HG02623 (cell line): ENCODE measurements around the gene CARD8.
A peak's percentile ranks its signal among the peaks of the same experiment; 100 is the strongest.

Source experiments
- ATAC-seq: cut with Tn5 transposase; IDR thresholded peaks from one replicate; pipeline ENCODE4 v1.9.1; 2021; ENCODE audit warnings: moderate library complexity; ENCODE audit not compliant: unreplicated experiment

CARD8 gene

DNA sequence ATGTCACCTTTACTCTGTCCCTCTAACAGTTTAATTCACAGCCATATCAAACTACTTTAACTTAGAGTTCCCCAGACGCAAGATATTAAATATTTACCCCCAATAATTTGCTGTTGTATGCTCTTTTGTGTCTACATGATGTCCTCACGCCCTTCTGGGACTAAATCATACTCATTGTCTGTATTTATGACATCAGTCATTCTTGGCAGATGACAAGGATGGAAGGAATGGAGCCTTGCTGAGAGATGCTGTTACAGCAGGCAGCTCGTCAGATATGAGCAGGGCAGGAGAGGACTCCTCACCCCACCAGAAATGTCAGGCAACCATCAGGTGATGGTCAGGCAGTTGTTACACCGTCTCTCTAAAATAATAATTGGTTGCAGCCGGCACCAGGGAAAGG is 41.8 kb downstream of the CARD8 start:
- no peak for ATAC-seq

DNA sequence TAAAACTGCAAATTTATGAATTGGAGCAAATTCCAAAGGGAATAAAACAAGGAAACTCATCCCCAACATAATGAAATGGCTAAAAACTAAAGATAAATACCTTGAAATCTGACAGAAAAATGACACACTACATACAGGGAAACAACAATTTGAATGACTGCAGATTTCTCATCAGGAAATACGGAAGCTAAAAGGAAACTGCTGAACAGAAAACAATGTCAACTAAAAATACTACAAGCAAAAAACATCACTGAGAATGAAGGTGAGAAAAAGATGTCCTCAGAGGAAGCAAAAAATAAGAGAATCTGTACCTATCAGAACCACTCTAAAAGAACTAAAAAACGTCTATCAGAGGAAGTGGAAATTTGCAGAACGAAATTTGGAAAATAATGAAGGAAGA is 45.7 kb downstream of the CARD8 start:
- no peak for ATAC-seq

DNA sequence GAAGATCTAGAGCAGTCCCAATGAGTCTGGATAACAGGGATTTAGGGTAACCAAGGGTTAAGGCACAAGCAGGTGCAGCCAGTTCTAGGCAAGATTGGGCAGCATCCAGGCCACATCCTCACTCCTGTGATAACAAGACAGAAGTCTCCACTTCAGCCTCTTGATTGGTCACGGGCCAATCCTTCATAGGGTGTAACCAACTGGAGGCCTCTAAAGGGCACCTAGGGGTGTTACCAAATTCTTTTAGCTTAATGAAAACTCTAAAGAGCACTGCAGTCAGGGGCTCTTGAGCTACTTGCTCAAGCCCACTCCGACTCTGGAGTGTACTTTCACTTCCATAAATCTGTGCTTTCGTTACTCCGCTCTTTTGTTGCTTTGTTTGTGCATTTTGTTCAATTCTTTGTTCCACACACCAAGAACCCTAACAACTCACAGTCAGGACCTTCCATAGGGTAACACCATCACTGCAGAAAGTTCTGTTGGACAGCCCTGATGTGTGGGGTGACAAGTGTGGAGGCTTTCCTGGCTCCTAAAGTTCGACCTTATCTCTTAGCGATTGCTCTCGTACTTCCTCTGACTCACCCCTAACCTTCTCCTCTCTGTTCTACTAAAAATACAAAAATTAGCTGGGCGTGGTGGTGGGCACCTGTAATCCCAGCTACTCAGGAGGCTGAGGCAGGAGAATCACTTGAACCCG is 49.2 kb downstream of the CARD8 start:
- ATAC-seq: no peak

DNA sequence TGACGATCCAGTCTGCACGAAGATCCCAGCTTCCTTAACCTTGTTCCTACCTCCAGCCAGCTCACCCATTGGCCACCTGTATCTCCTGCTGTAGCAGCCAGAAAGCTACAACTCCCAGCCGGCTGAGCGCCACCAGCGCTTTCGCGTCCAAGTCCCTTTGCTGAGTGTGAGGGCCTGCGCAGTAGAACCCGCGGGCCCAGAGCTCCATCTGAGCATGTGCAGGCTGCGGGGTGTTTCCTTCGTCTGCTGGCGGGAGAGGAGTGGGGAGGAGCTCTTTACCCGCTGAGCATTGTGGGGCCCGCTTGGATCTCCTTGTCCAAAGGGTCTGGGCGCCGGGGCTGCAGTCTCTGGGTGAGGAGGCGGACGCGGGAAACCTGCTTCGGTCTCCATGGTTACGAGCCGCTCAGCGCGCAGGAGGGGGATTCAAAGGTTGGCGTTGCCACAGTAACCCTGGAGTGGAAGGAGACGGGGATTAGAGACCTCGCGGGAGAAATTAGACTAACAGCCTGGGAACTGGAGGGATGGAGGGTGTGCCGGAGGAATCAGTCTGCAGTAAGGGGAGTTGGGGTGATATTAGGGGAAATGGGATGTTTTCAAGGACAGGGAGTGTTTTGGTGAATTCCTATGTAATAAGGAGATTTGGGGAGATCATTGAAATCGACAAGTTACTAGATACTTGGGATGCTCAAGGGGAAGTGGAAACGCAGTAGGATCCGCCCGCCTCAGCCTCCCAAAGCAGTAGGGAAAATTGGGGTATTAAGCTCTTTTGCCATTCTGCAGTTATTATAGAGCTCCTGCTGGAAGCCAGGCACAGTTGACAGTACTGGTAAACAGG is 51.7 kb downstream of the CARD8 start:
- peak; percentile 86 for ATAC-seq

DNA sequence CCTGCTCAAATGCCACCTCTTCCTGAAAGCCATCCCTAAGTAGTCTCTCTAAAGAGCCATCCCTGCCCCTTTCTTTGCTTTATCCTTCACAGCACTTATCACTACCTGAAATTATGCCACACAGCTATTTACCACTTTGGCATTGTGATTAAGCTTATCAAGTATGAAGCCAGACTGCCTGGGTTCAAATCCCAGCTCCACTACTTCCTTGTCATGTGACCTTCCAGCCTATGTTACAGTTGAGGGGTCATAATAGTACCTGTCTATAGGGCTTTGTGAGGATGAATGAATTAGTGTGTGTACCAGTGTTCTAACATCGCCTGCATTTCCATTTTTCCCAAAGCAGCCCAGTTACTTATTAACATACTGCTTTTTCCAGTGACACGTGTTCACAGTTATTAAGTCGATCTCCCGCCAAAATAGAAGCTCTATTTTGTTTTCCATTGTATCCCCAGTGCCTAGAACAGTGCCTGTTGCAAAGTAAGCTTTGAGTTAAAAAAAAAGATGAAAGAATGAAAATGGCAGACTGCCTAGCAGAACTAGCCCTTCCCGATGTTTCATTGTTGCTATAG is 52.4 kb downstream of the CARD8 start:
- ATAC-seq: no peak

DNA sequence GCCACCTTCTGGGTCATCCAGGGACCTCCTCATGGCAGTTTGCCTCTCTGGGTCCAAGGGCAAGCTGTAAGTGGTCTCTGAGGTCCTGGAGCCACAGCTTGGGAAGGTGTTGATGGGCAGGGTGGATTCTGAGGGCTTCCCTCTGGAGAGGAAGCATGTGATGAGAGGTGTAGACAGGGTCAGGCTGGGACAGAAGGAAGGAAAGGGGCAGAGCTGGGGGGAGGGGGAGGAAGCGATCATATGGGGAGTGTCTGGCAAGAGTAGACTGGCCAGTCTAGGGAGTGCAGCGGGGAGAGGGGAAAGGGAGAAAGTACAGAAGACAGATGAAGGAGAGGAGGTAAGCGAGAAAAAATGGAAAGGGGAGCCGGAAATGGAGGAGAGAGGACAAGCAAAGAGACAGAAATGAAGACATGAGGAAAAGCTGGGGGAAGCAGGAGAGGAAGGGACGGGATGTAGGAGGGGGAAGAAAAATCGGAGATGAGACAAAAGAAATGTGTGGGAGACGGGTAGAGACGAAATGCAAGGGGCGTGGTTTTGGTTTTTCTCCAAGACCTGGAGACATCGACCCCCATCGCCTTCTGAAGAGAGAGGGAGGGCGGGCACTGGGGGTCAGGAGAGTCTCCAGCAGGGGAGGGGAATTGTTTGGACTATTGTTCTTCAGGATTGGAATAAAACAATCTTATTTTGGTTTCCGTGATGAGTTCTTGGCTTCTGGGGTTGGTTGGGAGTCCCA is 58.6 kb downstream of the CARD8 start:
- no peak for ATAC-seq

DNA sequence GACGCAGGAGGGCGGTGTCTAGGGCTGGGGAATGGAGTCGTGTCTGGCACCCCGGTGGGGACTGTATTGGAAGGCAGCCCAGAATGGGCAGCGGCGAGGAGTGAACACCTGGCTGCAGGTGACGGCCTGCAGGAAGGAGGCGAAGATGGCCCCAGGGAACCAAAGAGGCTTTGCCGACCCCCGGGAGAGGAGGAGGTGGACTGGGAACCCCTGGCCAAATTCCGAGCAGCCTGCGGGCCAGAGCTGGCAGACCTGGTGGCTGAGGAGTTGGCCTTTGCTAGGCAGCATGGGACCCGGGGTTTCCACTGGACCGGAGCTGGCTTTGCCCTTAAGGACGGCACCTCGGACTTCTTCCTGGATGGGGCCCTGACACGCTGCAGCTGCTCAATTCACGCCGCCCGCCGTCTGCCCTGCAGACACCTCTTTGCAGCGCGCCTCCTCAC is 59.4 kb downstream of the CARD8 start:
- no peak for ATAC-seq

DNA sequence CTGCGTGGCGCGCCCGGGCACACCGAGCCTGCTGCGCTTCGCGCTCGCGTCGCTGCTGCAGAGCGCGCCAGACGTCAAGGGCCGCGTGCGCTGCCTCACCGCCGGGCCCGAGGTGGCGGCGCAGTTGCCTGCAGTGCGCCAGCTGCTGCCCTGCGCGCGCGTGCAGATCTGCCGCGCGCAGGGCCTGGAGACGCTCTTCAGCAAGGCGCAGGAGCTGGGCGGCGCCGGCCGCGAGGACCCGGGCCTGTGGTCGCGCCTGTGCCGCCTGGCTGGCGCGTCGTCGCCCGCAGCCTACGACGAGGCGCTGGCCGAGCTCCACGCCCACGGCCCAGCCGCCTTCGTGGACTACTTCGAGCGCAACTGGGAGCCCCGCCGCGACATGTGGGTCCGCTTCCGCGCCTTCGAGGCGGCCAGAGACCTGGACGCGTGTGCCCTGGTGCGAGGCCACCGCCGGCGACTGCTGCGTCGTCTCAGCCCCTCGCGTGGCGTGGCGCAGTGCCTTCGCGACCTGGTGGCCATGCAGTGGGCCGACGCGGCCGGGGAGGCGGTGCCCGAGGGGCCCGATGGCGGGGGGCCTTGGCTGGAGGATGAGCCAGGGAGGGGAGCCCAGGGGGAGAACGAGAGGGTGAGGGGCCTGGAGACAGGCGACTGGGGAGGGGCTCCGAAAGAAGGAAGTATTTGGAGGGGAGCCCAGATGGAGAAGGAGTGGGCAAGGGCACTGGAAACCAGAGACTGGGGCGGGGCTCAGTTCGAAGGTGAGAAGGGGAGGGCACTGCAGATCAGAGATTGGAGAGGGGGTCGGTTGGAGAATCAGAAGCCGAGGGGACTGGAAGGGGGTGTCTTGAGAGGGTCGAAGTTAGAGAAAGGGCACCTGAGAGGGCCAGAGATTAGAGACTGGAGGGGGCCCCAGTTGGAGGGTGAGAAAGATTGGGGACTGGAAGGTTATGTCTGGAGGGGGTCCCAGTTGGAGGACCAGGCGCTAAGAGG is 60.6 kb downstream of the CARD8 start:
- no peak for ATAC-seq

DNA sequence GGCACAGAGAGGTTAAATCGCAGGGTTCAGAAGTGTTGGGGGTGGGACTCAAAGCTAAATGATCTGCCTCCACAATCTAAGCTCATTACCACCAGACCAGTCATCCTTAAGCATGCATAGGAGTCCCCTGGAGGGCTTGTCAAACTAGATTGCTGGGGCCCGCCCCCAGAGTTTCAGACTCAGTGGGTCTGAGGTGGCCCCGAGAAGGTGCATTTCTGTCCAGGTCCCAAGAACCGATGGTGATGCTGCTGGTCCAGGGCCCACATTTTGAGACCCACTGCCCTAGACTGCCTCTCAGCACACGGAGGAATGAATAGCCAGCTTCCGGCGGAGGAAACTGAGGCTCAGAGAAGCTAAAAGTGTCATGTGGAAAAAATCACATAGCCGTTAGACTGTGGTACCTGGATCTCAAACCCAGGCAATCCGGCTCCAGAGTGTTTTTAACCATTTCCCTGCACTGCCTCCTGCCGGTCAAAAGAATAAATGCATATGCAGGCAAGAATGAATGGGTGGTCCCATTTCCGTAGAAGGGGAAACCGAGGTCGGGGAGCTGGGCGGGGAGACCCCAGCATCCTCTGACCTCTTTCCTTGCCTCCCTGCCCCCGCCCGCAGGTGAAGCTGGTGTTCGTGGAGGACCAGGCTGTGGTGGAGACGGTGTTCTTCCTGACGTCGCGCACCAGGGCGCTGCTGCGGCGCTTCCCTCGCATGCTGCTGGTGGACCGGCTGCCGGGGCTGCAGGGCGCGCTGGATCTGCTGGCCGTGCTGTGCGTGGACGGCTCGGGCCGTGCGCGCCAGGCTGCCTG is 61.5 kb downstream of the CARD8 start:
- ATAC-seq: no peak

DNA sequence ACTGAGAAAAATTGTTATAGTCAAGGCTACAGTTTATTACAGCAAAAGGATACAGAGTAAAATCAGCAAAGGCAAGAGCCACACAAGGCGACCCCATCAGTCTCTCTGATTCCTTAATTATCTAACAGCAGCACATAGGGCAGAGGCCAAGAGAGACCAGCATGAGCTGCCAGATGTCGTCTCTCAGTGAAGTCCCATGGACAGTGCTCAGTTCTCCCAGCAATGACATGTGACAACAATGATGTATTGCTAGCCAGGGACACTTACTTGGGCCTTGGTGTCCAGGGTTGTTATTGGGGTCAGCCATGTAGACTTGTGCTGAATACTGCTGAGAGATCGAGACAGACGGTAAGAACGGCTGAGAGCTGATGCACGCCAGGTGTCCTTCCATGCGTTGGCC is 63.0 kb downstream of the CARD8 start:
- no peak for ATAC-seq

DNA sequence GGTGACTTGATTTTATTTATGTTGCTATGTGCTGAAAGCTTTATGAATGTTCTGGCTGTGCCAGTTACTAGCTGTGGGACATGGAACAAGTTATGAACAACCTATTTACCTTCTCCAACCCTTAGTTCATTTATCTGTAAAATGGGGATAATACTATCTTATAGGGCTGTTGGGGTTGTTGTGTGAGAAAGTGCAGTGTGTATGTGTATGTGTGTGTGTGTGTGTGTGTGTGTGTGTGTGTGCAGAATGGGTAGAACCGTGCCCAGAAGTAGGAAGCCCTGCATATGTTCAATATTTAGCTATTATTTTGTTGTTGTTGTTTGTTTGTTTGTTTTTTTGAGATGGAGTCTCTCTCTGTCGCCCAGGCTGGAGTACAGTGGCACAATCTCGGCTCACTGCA is 64.8 kb downstream of the CARD8 start:
- no peak for ATAC-seq

DNA sequence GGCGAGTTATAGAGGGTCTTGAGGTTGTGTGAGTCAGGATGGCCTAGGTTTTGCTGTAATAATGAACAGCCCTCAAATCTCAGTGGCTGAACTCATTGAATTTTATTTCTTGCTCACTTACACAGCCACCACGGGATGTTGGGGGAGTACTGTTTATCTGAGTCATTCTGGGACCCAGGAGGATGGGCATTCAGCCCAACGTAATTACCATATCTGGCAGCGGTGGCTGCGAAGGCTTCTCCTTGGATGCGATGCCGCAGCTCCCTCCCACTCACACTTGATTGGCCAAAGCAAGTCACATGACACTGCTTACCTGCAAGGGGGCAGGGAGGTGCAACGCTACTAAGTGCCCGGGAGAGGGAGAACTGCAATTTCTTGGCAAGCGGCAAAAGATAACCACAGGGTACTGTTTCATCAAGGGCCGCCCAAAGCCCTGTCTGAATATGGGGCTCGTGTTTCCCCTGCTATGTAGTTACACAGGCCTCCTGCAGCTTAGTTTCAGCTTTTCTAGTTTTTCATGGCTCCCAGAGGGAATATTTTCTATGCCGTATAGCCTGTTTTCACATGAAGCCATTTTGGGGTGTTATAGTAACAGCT is 65.3 kb downstream of the CARD8 start:
- no peak for ATAC-seq

DNA sequence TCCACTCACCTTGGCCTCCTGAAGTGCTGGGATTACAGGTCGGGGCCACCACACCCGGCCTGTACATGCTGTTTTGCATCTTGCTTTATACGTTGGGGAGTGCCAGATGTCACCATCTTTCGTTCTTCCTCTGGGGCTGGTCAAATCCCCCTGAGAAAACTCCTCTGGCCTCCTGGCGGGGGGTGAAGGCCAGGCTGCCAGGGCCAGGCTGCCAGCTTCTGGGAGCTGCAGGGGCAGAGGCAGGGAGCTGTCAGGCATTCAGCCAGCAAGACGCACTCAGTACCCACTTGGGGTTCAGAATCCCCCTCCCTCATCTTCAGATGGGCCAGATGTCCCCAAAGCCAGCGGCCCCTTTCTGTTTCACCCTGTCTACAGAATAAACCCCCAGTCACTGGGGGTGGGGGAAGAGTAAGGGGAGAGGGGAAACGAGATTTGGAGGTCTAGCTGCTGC is 69.1 kb downstream of the CARD8 start:
- ATAC-seq: no peak

DNA sequence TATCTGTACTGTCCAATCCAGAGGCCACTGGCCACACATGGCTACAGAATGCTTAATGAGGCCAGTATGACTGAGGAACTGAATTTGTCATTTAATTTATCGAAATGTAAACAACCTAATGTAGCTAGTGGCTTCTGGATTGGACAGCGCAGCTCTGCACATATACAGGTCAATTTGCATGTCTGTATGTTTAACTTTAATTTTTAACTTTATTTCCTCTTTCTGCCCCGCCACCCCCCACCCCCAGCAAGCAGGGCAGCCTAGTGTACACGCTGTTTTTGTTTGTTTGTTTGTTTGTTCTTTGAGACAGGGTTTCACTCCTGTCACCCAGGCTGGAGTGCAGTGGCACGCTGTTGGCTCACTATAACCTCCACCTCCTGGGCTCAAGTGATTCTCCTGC is 69.7 kb downstream of the CARD8 start:
- no peak for ATAC-seq

DNA sequence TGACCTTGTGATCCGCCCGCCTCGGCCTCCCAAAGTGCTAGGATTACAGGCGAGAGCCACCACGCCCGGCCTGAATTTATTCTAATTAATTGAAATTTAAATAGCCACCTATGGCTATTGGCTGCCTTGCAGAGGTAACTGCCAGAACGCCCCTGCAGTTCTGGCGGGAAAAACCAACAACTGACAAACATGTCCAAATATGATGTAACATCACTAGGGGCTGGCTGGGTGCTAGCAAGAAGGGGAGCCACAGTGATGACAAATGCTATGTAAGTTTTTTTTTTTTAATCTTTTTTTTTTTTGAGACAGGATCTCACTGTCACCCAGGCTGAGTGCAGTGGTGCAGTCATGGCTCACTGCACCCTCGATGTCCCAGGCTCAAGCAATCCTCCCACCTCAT is 72.4 kb downstream of the CARD8 start:
- no peak for ATAC-seq

DNA sequence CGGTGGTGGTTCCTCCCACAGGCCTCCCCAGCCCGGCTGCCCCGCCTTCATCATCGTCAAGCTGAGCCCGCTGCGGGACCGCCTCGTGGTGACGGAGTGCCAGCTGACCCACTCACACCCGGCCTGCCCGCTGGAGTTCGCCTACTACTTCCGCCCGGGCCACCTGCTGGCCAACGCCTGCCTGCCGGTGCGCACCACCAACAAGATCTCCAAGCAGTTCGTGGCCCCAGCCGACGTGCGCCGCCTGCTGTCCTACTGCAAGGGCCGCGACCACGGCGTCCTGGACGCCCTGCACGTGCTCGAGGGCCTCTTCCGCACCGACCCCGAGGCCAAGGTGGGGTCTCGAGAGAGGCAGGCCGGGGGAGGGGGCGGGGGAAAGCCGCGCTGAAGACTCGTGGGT is 73.3 kb downstream of the CARD8 start:
- no peak for ATAC-seq

DNA sequence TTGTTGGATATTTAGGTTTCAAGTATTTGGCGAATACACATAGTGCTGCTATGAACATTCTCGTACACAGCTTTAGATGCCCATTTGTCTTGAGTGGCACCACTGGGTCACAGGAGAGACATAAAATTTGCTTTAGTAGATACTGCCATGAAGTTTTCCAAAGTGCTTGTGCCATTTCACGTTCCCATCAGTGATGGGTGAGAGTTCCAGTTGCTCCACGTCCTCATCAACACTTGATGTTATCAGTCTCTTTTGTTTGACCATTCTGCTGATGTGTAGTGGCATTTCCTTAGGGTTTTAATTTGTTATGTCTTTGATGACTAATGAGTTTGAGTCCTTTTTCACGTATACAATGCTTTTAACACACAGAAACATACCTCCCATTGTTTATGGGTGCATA is 74.2 kb downstream of the CARD8 start:
- ATAC-seq: no peak

DNA sequence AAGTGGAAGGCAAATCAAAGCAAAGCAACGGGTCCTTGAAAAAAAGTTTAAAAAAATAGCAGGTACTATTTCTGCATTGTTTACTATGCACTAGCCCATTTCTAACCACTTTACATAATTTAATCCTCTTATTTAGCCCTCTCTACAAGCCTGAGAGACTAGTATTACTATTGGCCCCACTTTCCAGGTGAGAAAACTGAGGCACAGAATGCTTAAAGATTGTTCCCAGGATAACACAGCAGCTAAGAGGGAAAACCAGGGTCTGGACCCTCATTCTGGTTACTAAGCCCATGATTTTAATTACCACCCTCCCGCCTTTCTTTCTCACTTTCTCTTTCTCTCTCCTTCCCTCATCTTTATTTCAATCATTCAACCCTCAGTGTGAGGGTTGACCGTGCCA is 79.5 kb downstream of the CARD8 start:
- ATAC-seq: no peak

DNA sequence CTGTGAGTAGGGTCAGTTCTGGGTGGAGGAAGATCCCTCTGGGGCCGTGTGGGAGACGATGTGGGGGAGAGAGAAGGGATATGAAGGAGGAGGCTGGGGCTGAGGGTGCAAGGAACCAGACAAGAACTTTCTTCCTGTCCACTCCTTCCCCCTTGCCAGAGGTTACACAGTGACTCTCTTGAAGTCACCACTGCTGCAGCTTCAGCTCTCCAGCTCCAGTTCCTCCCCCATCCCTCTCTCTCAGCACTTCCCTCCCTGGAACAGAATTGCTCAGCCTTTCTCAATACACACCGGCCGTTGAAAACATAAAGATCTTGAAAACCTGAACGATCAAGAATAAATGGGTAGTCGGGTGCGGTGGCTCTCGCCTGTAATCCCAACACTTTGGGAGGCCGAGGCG is 80.1 kb downstream of the CARD8 start:
- no peak for ATAC-seq
